GM21723 (cell line): ENCODE measurements around the gene SERPINE2.

ENCODE experiments used
- ATAC-seq: cut with Tn5 transposase; IDR thresholded peaks from one replicate; pipeline ENCODE4 v1.9.1; 2021; ENCODE audit warnings: mild to moderate bottlenecking, moderate library complexity; ENCODE audit not compliant: unreplicated experiment

SERPINE2 gene

DNA sequence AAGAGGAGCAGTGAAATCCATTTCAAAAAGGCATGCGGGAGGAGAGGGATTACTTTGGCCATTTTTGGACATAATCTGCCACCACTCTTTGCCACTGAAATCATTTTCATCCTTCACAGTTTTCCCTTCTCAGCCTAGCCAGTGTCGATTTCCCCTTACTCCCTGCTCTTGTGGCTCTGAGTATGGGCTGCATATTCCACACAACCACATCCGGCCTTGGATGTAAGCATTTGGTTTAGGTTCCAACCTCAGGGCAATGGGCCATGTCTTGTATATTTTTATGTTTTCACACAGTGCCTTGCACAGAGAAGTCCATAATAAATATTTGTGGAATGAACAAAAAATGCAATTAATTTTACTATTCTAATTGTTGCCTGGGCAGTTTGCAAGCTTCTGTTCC lies 7.7 kb upstream of the SERPINE2 start:
- ATAC-seq: no peak

DNA sequence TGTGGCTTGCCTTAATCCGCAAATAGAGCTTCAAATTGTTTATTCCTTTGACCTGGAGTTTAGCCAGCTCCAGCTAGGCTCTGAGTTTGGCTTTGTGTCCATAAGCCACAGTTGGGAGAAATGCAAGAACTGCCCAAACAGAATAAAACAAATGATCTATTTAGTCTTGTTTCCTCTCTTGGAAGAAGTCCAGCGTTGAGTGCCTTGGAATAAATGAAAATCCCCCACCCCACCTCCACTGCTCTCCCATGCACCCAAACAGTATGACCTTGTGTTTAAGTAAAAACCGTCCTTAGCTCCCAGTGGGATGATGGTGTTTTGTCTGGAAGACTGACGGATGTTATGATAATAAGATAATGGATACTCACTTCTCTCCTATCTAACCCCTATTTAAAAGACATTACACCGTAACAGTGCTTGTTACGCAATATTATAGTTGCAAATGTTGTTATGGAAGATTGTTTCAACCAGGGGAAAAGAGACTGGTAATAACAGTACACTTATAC lies 3.2 kb upstream of the SERPINE2 start:
- no peak for ATAC-seq

DNA sequence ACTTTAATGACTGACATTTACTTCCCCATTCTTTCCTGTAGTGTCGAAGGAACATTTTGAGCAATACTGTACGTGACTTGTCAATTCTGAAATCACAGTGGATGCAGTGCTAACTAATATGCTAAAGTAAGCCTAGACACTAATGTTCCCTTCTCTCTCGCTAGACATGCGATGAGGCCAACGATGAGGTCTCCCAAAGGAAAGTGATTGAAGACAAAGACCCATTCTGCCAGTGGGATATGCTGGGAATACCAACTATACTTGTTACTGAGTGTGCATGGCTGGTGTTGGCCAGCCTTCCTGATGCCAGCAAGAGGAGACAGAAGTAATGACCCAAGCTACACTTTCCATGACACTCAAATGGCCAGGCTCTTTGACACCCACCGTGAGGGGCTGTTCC lies 2.5 kb upstream of the SERPINE2 start:
- no peak for ATAC-seq

DNA sequence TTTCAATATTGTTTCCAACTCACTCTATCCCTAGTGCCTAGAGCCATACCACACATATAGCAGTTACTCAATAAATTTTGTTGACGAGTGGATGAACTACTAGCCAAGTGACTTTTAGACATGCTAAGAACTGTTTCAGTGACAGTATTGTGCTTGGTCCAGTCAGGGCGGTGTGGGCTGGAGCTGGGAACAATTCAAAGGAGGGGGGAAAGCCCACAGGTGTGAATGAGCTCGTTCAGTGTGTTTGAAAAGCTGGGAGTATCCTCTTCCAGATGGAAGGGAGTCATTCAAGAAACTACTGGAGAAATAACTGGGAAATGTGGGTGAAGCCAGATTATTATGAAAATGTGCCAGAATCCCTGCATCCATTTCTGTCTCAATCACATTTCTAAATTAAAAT lies 1.7 kb upstream of the SERPINE2 start:
- ATAC-seq: no peak

DNA sequence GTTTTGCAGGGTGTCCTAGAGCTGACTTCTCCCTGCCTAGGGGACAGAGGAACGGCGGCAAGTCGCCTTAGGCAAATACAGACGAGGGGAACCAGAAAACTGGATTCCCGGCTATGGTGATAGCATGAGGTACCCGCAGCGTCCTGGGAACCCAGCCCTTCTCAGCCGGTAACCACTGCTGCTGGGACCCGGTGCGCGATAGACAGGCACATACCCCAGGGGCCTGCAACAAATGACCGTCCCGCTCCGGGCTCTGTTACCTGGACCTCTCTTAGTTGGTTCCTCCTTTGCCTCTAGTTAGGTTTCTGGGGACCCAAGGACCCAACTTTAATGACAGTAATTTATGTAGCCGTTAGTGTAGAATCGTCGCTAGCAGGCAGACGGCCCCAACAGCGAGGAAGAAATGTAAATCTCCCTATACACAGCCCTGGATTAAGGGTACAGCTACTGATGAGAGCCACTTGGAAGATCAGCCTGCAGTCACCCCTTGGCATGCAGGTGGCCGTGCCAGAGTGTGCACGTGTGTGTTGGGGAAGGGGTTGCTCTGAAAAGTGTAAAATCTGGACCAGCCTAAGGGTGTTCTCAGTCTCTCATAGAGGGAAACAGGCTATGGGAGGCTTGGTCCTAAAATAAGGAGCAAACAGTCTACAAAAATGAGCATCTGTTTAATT lies 819 bp upstream of the SERPINE2 start:
- peak; percentile 10 for ATAC-seq

DNA sequence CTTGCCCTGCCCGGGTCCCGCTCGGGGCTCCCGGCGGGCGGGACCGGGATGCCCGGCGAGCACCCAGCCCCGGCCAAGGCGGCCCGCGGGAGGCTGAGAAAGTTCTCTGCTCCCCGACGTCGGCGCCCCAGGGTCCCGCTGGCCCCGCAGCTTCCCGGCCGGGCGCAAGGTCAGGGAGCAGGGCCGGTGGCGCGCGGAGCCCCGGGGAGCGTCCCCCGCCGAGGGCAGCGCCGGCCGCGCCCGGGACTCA lies 331 bp downstream of the SERPINE2 start:
- ATAC-seq: peak; percentile 37

DNA sequence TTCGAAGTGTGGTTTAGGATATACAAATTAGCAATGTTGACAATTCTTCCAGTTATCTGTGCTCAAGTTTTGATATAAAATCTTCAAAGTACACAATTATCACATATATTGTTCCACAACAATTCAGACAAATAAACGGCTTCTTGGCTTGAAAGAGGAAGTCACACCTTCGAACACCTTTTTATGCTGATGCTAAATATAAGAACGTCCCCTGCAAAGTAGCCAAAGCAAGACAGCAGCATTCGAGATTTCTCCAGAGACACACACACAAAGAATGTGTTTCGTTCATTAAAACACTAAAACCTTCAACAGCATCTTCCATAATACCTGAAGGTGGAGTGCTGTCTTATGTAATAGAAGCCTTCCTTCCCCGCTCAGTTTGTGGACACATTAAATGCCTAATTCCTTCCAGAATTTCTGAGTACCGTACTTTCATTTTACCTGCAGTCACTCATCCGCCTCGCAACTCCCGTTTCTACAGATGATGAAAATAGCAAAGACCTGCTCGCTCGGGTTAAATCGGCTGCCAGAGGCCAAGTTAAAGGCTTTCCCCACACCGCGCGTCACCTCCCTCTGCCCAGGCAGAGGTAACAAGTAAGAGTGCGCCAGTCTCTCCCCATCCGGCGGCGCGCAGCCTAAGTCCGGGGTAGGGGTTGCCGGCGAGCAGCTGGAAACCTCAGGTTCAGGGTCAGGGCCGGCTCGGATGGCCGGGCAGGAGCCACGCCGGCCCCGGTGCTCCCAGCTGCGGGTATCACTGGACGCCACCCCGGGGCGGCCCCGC lies 847 bp downstream of the SERPINE2 start:
- ATAC-seq: peak; percentile 63

DNA sequence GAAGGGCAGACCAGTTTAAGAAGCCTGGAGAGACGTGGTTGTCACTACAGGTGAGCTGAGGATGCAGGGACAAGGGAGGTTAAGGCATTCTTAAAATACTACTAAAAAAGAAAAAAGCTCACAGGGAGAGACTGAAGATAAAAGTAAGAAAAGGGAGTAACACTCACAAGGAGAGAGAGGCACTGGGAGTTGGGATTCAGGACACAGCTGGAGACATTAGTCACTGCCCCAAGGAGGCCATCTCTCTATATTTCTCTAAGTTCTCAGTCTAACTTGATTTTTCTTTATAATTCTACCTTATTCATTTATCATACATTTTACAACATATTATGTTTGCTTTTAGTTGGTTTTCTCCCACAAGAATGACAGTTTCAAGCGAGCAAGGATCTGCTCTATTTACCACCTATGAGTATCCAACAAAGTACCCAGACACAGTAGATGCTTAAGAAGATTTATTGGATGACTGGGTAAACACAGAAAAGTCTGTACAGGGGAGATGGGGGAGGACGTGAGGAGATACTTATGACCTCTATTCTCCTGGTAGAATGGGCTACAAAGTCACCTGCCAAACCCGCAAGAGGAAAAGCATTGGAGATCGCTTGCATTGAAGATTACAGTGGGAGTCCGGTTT lies 2.2 kb downstream of the SERPINE2 start:
- no peak for ATAC-seq

DNA sequence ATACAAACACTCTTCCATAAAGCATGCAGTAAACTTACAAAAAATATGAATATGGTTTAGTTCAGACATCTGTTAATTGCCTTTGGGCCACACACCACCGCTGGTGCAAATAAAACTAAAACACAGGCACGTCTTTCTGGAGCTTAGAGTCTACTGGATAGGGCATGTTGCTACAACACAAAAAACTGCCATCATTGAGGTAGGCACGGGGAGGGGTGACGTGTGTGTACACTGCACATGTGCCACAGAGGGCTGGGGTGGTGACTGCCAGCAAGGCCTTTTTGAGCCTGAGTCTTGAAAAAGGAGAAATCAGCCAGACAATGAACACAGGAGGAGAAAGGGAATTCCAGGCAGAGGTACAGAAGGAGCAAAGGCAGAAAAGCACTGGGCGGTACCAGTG lies 5.1 kb downstream of the SERPINE2 start:
- no peak for ATAC-seq

DNA sequence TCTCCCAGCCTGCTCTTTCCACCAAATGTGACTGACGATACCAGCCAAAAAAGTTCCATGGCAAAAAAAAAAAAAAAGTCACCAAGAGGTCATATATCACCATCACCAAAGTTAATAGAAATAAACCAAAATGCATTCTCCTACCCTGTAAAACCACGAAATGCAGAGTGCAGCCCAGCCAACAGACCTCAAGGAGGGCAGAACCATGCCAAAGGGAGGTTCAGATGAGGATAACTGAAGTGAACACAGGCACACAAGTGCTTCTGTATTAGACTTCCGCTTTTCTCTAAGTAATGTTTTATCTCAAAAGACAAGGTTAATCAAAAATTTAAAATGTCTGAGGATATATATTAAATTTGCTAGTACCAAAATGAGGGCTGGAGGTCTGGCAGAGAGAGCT lies 5.5 kb downstream of the SERPINE2 start:
- ATAC-seq: no peak

DNA sequence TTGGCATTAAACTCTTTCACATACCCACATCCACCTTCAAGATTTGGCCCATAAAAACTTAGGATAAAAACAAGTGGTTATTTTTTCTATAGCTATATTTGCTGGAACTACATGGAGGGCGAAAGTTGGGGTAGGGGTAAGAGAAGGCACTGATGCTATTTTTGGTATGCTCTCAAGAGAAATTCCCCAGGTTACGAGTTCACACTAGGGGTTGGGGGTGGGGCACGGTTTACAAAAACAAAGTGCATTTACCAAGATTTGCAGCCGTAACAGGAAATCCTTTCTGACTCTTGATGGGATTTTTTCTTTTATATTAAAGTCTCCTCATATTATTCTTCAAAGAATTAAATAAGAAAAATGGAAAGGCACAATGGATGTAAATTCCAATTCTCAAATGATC lies 6.8 kb downstream of the SERPINE2 start:
- ATAC-seq: no peak

DNA sequence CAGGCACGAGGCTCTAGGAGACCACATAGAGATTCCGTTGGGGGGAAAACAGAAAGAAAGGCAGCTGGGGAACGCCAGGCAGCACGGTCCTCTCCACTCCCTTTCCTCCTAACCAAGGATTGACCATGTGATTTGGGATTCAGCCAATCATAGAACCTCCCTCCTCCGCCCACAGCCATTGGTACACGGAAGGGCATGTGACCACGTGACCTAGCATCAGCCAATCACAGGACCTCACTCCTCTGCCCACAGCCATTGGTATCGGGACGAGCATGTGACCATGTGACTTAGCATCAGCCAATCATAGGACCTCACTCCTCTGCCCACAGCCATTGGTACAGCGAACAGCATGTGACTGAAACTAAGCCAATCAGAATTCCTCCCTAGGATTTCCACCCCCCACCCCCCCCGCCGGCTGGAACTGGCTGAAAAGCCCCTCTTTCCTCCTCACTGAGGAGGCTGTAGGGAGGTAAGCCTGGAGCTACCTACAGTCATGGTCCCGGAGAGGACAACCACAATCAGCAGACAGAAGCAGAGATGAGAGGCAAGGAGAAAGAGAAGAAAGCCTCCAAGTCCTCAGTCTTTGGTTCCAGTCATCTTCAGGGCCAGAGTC lies 7.6 kb downstream of the SERPINE2 start:
- ATAC-seq: no peak

DNA sequence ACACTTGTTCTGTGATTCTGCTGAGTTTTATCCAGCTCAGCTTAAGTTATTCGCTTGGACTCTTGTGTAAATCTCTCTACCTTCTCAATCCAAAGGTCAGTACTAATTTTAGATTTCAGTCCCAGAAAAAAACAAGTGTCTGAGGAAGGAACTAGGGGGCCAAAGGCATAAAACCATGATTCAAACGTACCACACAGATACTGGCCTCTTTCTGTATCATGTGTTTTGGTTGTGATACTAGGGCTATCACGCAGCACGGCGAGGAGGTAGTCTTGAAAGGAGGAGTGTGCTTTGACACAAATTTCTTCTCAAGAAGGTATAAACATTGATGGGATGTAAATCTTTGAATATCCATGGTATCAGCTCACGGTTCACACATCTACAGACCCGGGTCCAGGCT lies 8.3 kb downstream of the SERPINE2 start:
- no peak for ATAC-seq

DNA sequence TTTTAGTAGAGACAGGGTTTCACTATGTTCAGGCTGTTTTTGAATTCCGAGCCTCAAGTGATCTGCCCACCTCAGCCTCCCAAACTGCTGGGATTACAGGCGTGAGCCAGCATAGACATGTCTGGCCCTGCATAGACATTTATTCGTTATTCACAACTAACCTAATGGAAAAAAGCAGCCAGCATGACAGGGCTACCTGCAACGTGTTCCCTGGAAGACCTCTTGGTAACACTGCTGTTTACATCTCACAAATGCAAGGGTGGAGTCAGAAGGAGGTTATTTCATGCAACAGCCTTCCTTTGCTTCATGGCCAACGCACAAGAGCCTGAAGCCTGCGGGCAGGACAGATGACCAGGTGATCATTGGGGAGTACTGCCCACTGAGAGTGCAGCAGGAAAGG lies 9.2 kb downstream of the SERPINE2 start:
- ATAC-seq: no peak

DNA sequence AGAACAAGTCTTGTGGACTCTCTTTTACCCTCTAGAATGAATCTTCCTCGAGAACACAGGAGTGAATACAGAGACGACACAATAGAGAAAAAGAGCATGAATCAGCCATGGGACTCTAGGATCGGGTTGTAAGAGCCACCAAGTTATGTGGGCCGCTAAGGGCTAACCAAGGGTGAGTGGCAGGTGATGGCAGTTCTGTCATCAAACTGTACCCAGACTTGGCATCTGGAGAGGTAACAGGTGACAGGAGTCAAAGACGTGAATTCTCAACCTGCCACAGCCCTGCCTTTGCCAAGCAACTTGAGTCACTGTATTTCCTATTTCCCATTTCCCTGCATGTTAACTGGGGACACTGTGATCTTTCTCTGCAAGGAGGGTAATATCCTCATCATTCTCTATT lies 11.2 kb downstream of the SERPINE2 start:
- ATAC-seq: no peak

DNA sequence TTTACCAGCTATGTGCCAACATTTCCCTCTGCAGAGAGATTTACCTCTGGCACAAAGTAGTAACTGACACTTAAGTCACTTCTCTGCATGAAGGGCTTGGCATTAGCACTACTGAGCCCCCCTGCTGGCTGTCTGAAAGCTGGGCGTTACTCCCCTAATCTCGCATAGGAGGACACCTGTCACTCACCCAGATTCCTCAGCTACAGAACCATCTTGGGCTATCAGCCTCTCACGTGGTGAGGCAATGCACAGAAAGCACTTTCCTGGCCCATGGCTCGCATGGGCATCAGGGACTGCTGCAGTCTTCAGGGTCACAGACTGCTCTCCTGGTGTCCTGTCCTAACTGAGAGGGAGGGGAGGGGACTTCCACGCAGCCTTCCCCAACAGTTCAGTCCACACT lies 12.0 kb downstream of the SERPINE2 start:
- ATAC-seq: no peak

DNA sequence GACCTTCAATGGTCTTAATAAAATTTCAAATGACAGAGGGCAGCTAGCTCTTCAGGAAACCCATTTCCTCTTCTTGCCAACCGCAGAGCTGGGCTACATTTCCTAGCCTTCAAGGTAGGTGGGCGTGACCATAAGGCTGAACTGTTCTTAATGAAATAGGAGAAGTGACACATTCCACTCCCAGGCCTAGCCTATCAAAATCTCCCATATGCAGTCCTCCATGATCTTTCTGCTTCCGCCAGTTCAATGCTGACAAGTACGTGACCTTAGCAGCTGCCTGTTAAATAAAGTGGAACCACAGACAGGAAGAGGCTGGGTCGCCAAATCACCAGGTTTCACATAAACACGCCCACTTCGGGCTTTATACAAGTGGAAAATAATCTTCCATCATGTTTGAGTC lies 13.2 kb downstream of the SERPINE2 start:
- ATAC-seq: peak; percentile 95

DNA sequence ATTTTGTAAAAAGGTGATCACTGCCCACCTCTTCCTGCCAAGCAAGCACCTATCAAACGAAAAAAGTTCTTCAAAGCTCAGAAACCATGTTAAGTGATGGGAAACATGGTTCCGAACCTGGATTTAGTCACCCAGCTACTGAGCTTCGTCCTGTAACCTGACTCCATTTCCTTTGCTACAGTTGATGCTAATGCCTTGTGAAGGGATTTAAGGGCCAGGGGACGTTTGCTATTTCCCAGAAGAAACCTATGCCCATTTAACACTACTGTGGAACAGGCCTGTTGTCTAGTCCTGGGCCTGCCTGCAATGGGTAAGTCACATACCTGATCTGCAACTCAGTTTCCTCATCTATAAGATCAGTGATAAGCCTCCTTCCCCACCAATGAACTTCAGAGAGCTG lies 14.8 kb downstream of the SERPINE2 start:
- no peak for ATAC-seq

DNA sequence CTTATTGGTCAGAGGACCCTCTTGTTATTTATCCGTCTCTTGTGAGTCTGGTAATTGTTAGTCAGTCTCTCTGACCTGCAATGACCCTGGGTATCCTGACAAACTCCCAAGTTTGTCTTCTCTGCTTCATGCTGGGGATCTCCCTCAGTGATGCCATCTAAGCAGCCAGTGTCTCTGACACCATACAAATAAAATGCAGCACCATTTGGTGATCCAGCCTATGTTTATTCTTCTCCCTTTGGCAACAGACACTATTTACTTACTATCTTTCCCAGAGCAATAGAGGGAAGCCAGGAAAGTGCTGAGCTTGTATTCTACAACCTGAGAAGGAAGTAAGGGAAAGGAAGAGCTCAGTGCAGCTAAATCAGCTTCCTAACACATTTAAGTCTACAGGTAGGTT lies 15.9 kb downstream of the SERPINE2 start:
- ATAC-seq: no peak

DNA sequence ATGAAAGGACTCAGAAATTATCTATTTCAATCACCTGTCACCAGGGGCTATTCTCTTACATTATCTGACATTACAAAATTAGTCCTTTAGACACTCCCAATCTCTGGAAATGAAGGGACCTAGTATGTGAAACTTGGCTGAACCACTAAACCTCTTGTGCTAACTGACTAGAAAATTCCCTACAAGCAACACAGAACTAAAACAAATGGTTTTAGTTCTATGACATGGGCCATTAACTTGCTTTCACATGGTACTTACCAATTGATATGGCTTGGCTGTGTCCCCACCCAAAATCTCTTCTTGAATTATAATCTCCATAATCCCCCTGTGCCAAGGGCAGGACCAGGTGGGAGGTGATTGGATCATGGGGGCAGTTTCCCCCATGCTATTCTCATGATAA lies 16.6 kb downstream of the SERPINE2 start:
- ATAC-seq: no peak

DNA sequence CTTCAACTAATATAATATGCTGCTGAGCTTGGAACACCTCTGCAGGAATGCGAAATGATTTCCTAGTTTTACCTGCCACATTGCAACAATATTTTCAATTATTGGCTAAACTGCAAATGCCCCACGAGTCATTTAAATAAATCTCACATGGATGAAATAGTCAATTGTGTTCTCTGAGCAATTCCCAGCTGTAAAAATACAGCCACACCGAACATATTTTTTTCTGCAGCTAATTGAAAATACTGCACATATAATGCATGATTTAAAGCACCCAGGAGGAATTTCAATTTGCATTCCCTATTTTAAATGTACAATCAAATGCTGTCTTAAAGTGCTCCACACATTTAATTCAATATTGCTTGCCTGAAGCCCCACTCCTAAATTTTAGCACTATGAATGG lies 18.6 kb downstream of the SERPINE2 start:
- no peak for ATAC-seq

DNA sequence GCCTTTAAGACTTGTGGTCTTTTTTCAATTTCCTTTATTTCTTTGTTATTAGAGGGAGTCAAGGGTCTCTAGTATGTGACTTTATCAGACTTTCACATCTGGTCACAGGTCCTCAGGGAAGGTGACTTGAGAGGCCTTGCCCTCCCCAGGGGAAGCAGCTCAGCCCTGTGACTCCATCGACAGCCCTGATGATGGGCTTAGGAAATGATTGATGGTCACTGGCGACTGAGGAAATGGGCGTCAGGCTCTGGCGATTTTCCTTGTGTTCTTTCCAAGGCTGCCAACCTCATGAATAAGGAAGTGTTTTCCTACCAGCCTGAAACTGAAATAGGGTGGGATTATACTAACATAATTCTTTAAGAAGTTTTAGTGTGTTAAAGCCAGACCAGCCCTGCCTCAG lies 21.1 kb downstream of the SERPINE2 start:
- ATAC-seq: no peak
